D341Med (cell line): Measurements from ENCODE around the gene SIAH1.
"Not testable (repeated sequence)": the region's sequence is repeated elsewhere in the genome, so short reads cannot be mapped to it uniquely, and the experiment has no call there.

Experiments used
- DNase-seq: peaks from one replicate; pipeline ENCODE4 v3.0.0; 2012; ENCODE audit warnings: low spot score

Gene SIAH1

GRCh38 chr16:48366165-48367093 lies 18.8 kb downstream of the SIAH1 start:
- DNase-seq, result peak; percentile 50

GRCh38 chr16:48365601-48366164 lies 19.5 kb downstream of the SIAH1 start:
- DNase-seq, result peak; percentile 92

GRCh38 chr16:48365025-48365600 lies 20.1 kb downstream of the SIAH1 start:
- no peak for DNase-seq

GRCh38 chr16:48361540-48362144 lies 23.6 kb downstream of the SIAH1 start:
- DNase-seq, result no peak

GRCh38 chr16:48361012-48361411 lies 24.2 kb downstream of the SIAH1 start:
- DNase-seq, result no peak

- DNase-seq, result no peak
These were observed 25.2 kb downstream of the SIAH1 start for GRCh38 chr16:48359983-48360382.

GRCh38 chr16:48358419-48358818 lies 26.8 kb downstream of the SIAH1 start:
- no peak for DNase-seq

- no peak for DNase-seq
These were observed 28.4 kb downstream of the SIAH1 start for GRCh38 chr16:48356633-48357376.

- DNase-seq, result no peak
These were observed 30.0 kb downstream of the SIAH1 start for GRCh38 chr16:48354877-48355855.

- DNase-seq, result not testable (repeated sequence)
These were observed 30.8 kb downstream of the SIAH1 start for GRCh38 chr16:48354385-48354784.

- peak; percentile 82 for DNase-seq
These were observed 31.5 kb downstream of the SIAH1 start for GRCh38 chr16:48353565-48354163.

- no peak for DNase-seq
These were observed 32.4 kb downstream of the SIAH1 start for GRCh38 chr16:48352648-48353390.

- no peak for DNase-seq
These were observed 34.5 kb downstream of the SIAH1 start for GRCh38 chr16:48350736-48351135.

- DNase-seq, result no peak
These were observed 37.2 kb downstream of the SIAH1 start for GRCh38 chr16:48347980-48348379.

GRCh38 chr16:48347191-48347865 lies 37.9 kb downstream of the SIAH1 start:
- DNase-seq, result no peak

GRCh38 chr16:48342591-48342990 lies 42.6 kb downstream of the SIAH1 start:
- no peak for DNase-seq

GRCh38 chr16:48340054-48340453 lies 45.2 kb downstream of the SIAH1 start:
- no peak for DNase-seq

- no peak for DNase-seq
These were observed 49.3 kb downstream of the SIAH1 start for GRCh38 chr16:48335961-48336360.

GRCh38 chr16:48334325-48334724 lies 50.9 kb downstream of the SIAH1 start:
- no peak for DNase-seq
